GM12874 (cell line): ENCODE data around the gene UBL4A.

Source experiments
- CTCF ChIP-seq: IDR thresholded peaks from 2 replicates; pipeline ENCODE4 v1.5.1; 2011; ENCODE audit warnings: low read depth, mild to moderate bottlenecking, control low read depth, low read length, moderate library complexity; ENCODE audit not compliant: insufficient read depth

The UBL4A gene

DNA sequence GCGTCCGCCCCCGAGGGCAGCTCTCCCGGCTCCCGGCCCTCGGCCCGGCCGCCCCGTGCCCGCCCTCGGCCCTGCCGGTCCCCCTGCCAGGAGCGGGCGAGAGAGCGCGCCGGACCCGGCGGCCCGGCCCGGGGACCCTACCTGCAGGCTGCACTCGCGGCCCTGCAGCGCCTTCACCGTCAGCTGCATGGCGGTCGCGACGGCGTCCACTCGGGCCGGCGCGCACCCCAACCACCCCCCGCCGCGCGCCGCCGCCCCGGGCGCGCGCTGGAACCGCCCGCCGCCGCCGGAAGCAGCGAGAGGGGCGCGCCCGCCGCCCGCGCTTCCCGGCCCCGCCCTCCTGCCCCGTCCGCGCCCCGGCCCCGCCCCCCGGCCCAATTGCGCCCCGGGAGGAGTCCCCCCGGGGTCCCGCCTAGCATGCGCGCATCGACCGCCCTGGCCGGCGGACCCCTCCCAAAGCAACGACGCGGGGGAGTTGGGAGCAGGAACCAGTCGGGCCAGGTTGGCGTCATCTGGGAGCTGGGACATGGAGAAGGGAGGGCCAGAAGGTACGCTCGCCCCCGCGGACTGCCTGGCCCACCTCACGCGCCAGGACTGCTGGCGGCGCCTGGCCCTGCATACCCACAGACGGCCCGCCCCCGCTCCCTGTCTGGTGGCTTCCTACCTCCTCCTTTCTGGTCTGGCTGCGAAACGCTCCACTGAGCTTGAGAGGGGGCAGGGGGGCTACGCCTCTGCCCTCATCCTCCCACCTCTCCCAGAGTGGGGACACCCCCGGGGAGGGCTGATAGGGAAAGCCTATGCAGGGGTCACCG is at the start of gene UBL4A:
Gene UBL4A (minus strand): TSS at position 220 of the 812 bp plus-strand sequence. CDS start 31 bp downstream, at position 189.
- TF ChIP-seq CTCF: no peak

DNA sequence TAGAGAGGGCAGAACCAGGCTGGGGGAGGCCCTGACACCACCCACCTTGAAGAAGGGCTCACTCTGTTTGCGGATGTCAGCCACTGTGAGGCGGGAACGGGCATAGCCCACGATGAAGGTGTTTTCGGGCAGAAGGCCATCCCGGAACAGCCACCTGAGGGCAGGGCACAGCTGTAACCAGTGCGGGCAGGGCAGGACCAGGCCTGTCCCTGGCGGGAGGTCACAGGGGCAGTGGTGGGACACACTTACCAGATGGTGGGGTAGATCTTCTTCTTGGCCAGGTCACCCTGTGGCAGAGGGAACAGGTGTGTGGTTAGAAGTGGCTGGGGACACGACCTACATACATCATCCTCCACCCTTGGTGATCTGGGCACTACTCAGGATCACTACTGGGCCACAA is 49.5 kb upstream of the UBL4A start:
- no peak for TF ChIP-seq CTCF

- TF ChIP-seq CTCF: peak; percentile 90
These were observed 48.3 kb upstream of the UBL4A start for GRCh38 chrX:154534526-154535322.

- no peak for TF ChIP-seq CTCF
These were observed 46.3 kb upstream of the UBL4A start for GRCh38 chrX:154532690-154533089.

DNA sequence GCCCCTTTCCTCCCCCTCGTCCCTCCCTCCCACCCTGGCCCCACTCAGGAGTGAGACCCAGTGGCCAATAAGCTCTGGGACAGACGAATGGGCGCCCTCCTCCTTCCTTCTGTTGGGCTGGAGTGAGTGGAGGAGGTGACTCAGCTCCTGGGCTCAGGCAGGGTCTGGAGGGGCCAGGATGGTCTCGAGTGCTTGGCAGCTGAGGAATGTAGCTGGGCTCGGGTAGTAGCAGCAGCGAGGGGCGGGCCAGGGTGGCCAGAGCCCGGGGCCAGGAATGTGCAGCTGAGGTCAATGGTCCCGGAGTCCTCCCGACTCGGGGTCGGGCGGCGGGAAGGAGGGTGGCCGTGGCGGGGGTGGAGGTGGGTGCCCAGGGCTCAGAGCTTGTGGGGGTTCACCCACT is 45.2 kb upstream of the UBL4A start:
- no peak for TF ChIP-seq CTCF

- no peak for TF ChIP-seq CTCF
These were observed 43.9 kb upstream of the UBL4A start for GRCh38 chrX:154530286-154530685.

DNA sequence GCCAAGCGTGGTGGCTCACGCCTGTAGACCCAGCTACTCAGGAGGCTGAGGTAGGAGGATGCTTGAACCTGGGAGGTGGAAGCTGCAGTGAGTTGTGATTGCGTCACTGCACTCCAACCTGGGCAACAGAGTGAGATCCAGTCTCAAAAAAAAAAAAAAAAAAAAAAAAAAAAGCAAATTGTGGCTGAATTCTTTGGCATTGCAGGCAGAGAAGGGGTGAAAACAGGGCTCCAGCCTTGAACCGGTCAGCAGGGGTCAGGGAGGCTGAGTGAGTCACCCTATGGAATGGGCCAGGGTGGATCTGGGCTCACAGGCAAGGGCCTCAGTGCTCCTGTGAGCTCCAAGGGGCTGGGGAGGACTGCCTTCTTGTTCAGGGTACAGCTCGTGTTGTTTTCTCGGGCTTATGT is 42.8 kb upstream of the UBL4A start:
- TF ChIP-seq CTCF: no peak
